Neural progenitor cell (in vitro differentiated cells): ENCODE data around the gene CRYBA4.

Experiments used
- CTCF ChIP-seq: fragments of 200-600 bp; sonication (generic); IDR thresholded peaks from 2 replicates; pipeline ENCODE4 v1.5.1; 2017; ENCODE audit warnings: antibody characterized with exemption, mild to moderate bottlenecking
- EZH2 ChIP-seq: fragments of 200-600 bp; sonication (generic); IDR thresholded peaks from 2 replicates; pipeline ENCODE4 v1.6.1; 2017; ENCODE audit warnings: antibody characterized with exemption, mild to moderate bottlenecking, moderate library complexity

- TF ChIP-seq EZH2 = no peak
- TF ChIP-seq CTCF = no peak
These were observed 29.1 kb downstream of the CRYBA4 start for GRCh38 chr22:26650722-26651421.
